A549 (cell line): ENCODE data around the gene PAIP2.

Experiments
- SREBF2 ChIP-seq: fragments of 450-650 bp; IDR thresholded peaks from 2 replicates; pipeline ENCODE4 v1.6.1; 2014; ENCODE audit warnings: mild to moderate bottlenecking, moderate library complexity
- TF ChIP-seq, protein P1 (sequence below): fragments of >200 bp; sonication (Bioruptor Twin); formaldehyde crosslinking; IDR thresholded peaks from 3 replicates; pipeline ENCODE4 v1.5.1; 2016

DNA sequence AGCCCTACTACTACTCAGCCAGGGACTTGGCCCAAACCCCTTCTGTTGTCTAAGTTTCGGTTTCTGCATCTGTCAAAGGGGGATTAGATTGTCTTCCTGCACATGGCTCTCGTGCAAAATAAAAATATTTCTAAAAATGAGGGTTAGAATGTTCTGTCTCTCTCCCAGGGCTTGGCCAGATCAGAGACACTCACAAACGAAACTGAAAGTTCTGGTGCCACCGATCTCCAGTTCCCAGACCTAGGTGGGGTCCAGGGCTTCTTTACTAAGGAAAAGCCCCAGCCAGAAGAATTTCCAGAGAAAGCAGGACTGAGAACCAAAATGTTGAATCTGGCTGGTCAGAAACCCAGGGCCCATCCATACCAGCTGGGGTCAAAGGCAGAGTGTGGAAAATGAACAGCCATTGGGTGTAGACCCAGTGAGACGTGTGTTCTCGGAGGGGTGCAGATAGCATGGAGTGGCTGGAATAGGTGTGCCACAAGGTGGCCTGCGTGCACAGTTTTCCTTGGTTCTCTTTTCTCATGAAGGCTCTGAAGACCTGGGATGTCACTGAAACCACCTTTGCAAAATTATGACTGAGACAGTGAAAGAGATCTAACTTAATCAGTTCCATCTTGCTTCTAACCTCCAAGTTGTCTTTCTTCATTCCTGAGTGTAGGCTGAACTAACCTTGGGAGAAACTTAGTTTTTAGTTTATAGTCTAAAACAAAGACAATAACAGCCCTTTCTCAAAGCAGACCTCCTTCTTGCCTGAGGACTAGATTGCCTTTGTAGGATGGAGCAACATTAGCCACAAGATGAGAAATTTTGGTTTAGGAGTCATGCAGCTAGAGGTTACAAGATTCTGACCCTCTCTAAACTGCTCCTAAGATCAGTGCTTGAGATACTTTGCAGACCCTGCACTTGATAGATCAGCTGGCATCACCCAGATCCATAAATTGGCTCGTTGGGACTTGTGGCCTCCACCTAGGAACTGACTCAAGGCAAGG is 43.7 kb downstream of the PAIP2 start:
- TF ChIP-seq, protein P1, sequence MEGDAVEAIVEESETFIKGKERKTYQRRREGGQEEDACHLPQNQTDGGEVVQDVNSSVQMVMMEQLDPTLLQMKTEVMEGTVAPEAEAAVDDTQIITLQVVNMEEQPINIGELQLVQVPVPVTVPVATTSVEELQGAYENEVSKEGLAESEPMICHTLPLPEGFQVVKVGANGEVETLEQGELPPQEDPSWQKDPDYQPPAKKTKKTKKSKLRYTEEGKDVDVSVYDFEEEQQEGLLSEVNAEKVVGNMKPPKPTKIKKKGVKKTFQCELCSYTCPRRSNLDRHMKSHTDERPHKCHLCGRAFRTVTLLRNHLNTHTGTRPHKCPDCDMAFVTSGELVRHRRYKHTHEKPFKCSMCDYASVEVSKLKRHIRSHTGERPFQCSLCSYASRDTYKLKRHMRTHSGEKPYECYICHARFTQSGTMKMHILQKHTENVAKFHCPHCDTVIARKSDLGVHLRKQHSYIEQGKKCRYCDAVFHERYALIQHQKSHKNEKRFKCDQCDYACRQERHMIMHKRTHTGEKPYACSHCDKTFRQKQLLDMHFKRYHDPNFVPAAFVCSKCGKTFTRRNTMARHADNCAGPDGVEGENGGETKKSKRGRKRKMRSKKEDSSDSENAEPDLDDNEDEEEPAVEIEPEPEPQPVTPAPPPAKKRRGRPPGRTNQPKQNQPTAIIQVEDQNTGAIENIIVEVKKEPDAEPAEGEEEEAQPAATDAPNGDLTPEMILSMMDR, result no peak; the same call in 2 of the 3 replicates
- no peak for TF ChIP-seq SREBF2
